H1 (cell line): ENCODE data around the gene HNRNPH3. TPM values are rescaled to one million over a fixed set of nuclear protein-coding genes. Genes with fewer than 3 reads are reported as not detected.

Experiments
- CTCF ChIA-PET: fragments of 300-600 bp; sonication (Branson Sonifier 250); formaldehyde crosslinking; loops from one replicate; lab custom pipeline; 2021; ENCODE audit not compliant: partially characterized antibody; lab: Charles Lee
- POLR2A ChIA-PET: fragments of 300-600 bp; sonication (Branson Sonifier 250); formaldehyde crosslinking; loops from one replicate; lab custom pipeline; 2021; ENCODE audit warnings: inconsistent platforms; ENCODE audit not compliant: partially characterized antibody; lab: Charles Lee
- DNase-seq, 2 experiments: peaks; one replicate each; pipeline versions ENCODE4 v3.0.0 to v3.0.0-alpha.2; 2010 to 2022; ENCODE audit warnings: low spot score in 2 of 2, low read depth in 1 of 2, mixed read lengths in 1 of 2
- FAIRE-seq: peaks from 2 replicates; lab custom pipeline; 2011; peaks lifted over from hg19 to GRCh38; lab: Jason Lieb, UNC
- H2AFZ ChIP-seq: 2 replicates; pipeline ENCODE4 v1.8.1; 2012; ENCODE audit warnings: low read length, inconsistent platforms
- H2AK5ac ChIP-seq: 2 replicates; pipeline ENCODE4 v1.6.1; 2013; ENCODE audit warnings: low read depth, low read length
- H2BK120ac ChIP-seq: replicated peaks from 2 replicates; pipeline ENCODE3; 2013; ENCODE audit warnings: low read depth, low read length, inconsistent platforms
- H2BK12ac ChIP-seq: 2 replicates; pipeline ENCODE4 v1.6.1; 2013; ENCODE audit warnings: low read depth, low read length
- H2BK15ac ChIP-seq: 2 replicates; pipeline ENCODE4 v1.6.1; 2013; ENCODE audit warnings: low read length
- H2BK20ac ChIP-seq: 2 replicates; pipeline ENCODE4 v1.6.1; 2013; ENCODE audit warnings: low read length
- H2BK5ac ChIP-seq: 2 replicates; pipeline ENCODE4 v1.6.1; 2013; ENCODE audit warnings: low read depth, low read length
- H3K14ac ChIP-seq: 2 replicates; pipeline ENCODE4 v1.6.1; 2013; ENCODE audit warnings: inconsistent platforms; ENCODE audit not compliant: insufficient read length
- H3K18ac ChIP-seq: 2 replicates; pipeline ENCODE4 v1.6.1; 2013; ENCODE audit warnings: low read length; ENCODE audit errors: extremely low read depth
- H3K23ac ChIP-seq: 2 replicates; pipeline ENCODE4 v1.6.1; 2013; ENCODE audit warnings: inconsistent platforms; ENCODE audit not compliant: insufficient read length
- H3K23me2 ChIP-seq: 2 replicates; pipeline ENCODE4 v1.6.1; 2013; ENCODE audit warnings: low read depth, low read length
- H3K27ac ChIP-seq: 2 replicates; pipeline ENCODE4 v1.6.1; 2011; ENCODE audit warnings: low read depth, low read length, inconsistent platforms
- H3K27me3 ChIP-seq, 4 experiments: replicated peaks in 1 of 4; 1 replicate in 1 of 4; 2 replicates in 3 of 4; pipeline versions ENCODE4 v1.6.1 to v1.8.1; 2011 to 2013; ENCODE audit warnings: low read length in 3 of 4, mild to moderate bottlenecking in 3 of 4, inconsistent platforms in 2 of 4, mixed read lengths in 2 of 4, moderate library complexity in 1 of 4; ENCODE audit not compliant: control insufficient read depth in 3 of 4, insufficient read depth in 3 of 4; ENCODE audit errors: extremely low read depth in 1 of 4
- H3K36me3 ChIP-seq, 4 experiments: 2 replicates each; pipeline versions ENCODE4 v1.6.1 to v1.8.1; 2011 to 2013; ENCODE audit warnings: mild to moderate bottlenecking in 4 of 4, low read length in 3 of 4, moderate library complexity in 2 of 4, control low read depth in 1 of 4, inconsistent platforms in 1 of 4; ENCODE audit not compliant: insufficient read depth in 4 of 4, control insufficient read depth in 2 of 4
- H3K4ac ChIP-seq: replicated peaks from 2 replicates; pipeline ENCODE3; 2013; ENCODE audit warnings: low read length, low read depth, mixed read lengths, inconsistent platforms; ENCODE audit not compliant: insufficient read length
- H3K4me1 ChIP-seq, 4 experiments: replicated peaks in 1 of 4; 1 replicate in 1 of 4; 2 replicates in 3 of 4; pipeline versions ENCODE4 v1.6.1 to v1.8.1; 2011 to 2013; ENCODE audit warnings: low read length in 3 of 4, inconsistent platforms in 2 of 4, mixed read lengths in 1 of 4; ENCODE audit not compliant: insufficient read depth in 4 of 4, control insufficient read depth in 3 of 4
- H3K4me2 ChIP-seq, 2 experiments: 2 replicates each; pipeline versions ENCODE4 v1.6.1 to v1.8.1; 2011 to 2013; ENCODE audit warnings: low read depth in 2 of 2, low read length in 2 of 2, control low read depth in 1 of 2, inconsistent platforms in 1 of 2, mild to moderate bottlenecking in 1 of 2; ENCODE audit not compliant: insufficient read depth in 1 of 2
- H3K4me3 ChIP-seq, 4 experiments: fragments of 200-600, 300-600 bp in 1 of 4; sonication (generic), shearing (Covaris generic), sonication (Bioruptor Twin) in 1 of 4; 2 replicates each; pipeline versions ENCODE4 v1.5.1 to v1.8.1; 2011 to 2016; ENCODE audit warnings: low read length in 4 of 4, low read depth in 3 of 4, control low read depth in 2 of 4, inconsistent platforms in 2 of 4, mild to moderate bottlenecking in 2 of 4, mixed read lengths in 1 of 4, moderate library complexity in 1 of 4; ENCODE audit not compliant: insufficient read depth in 2 of 4; ENCODE audit errors: extremely low read depth in 1 of 4
- H3K56ac ChIP-seq: replicated peaks from 2 replicates; pipeline ENCODE3; 2013; ENCODE audit warnings: low read depth, mild to moderate bottlenecking, mixed read lengths, low read length, inconsistent platforms; ENCODE audit not compliant: insufficient read length
- H3K79me1 ChIP-seq: 2 replicates; pipeline ENCODE4 v1.6.1; 2013; ENCODE audit warnings: low read depth, low read length, control low read depth
- H3K79me2 ChIP-seq, 2 experiments: 2 replicates each; pipeline versions ENCODE4 v1.6.1 to v1.8.1; 2012 to 2013; ENCODE audit warnings: low read length in 2 of 2, mild to moderate bottlenecking in 2 of 2, inconsistent platforms in 1 of 2; ENCODE audit not compliant: insufficient read depth in 2 of 2, control insufficient read depth in 1 of 2
- H3K9ac ChIP-seq, 4 experiments: replicated peaks in 1 of 4; 1 replicate in 1 of 4; 2 replicates in 3 of 4; pipeline versions ENCODE4 v1.6.1 to v1.8.1; 2011 to 2013; ENCODE audit warnings: low read depth in 3 of 4, low read length in 3 of 4, control low read depth in 2 of 4, mild to moderate bottlenecking in 2 of 4, moderate library complexity in 2 of 4, inconsistent platforms in 1 of 4; ENCODE audit errors: extremely low read depth in 1 of 4
- H3K9me3 ChIP-seq, 2 experiments: 2 replicates each; pipeline versions ENCODE4 v1.6.1 to v1.8.1; 2012 to 2013; ENCODE audit warnings: mild to moderate bottlenecking in 2 of 2, moderate library complexity in 2 of 2, control low read depth in 1 of 2, inconsistent platforms in 1 of 2, low read depth in 1 of 2, low read length in 1 of 2, mixed read lengths in 1 of 2; ENCODE audit not compliant: insufficient read depth in 2 of 2
- H4K20me1 ChIP-seq, 2 experiments: replicated peaks in 1 of 2; 2 replicates each; pipeline versions ENCODE3 to v1.8.1; 2011 to 2013; ENCODE audit warnings: inconsistent platforms in 2 of 2, low read length in 2 of 2, mild to moderate bottlenecking in 1 of 2; ENCODE audit not compliant: insufficient read depth in 2 of 2, control insufficient read depth in 1 of 2
- H4K5ac ChIP-seq: 2 replicates; pipeline ENCODE4 v1.6.1; 2013; ENCODE audit warnings: low read length, low read depth, mixed read lengths, inconsistent platforms; ENCODE audit not compliant: insufficient read length
- H4K8ac ChIP-seq: 2 replicates; pipeline ENCODE4 v1.8.0; 2013; ENCODE audit warnings: mild to moderate bottlenecking, moderate library complexity, low read length, inconsistent platforms; ENCODE audit not compliant: insufficient read depth; ENCODE audit errors: extremely low read depth
- H4K91ac ChIP-seq: replicated peaks from 2 replicates; pipeline ENCODE3; 2013; ENCODE audit warnings: low read length, mixed read lengths, inconsistent platforms; ENCODE audit not compliant: insufficient read length
- ATF3 ChIP-seq: IDR thresholded peaks from 2 replicates; pipeline ENCODE4 v1.6.1; 2011; ENCODE audit warnings: low read depth, mild to moderate bottlenecking, low read length; ENCODE audit not compliant: insufficient read depth
- CBX5 ChIP-seq: fragments of 300-800, 300-1000 bp; sonication (generic); IDR thresholded peaks from 2 replicates; pipeline ENCODE4 v1.7.1; 2016; ENCODE audit warnings: antibody characterized with exemption, low read length, low read depth
- E2F6 ChIP-seq: IDR thresholded peaks from 2 replicates; pipeline ENCODE4 v1.6.1; 2012; ENCODE audit warnings: inconsistent platforms
- EP300 ChIP-seq, 2 experiments: IDR thresholded peaks; 1 replicate in 1 of 2; 2 replicates in 1 of 2; pipeline ENCODE4 v1.6.1; 2011 to 2012; ENCODE audit warnings: low read depth in 2 of 2, low read length in 2 of 2, mild to moderate bottlenecking in 2 of 2, borderline replicate concordance in 1 of 2, inconsistent platforms in 1 of 2, moderate library complexity in 1 of 2
- HDAC2 ChIP-seq, 2 experiments: fragments of 300-600 bp in 1 of 2; sonication (generic) in 1 of 2; IDR thresholded peaks; 2 replicates each; pipeline ENCODE4 v1.6.1; 2011 to 2012; ENCODE audit warnings: low read depth in 2 of 2, low read length in 2 of 2, mild to moderate bottlenecking in 2 of 2, moderate library complexity in 2 of 2, borderline replicate concordance in 1 of 2, inconsistent platforms in 1 of 2
- HDAC6 ChIP-seq: IDR thresholded peaks from one replicate; pipeline ENCODE4 v1.7.1; 2012; ENCODE audit warnings: low read depth, mild to moderate bottlenecking, inconsistent platforms, low read length, moderate library complexity
- KDM1A ChIP-seq: fragments of 200-600, 300-600 bp; sonication (generic); IDR thresholded peaks from 2 replicates; pipeline ENCODE4 v1.7.1; 2016; ENCODE audit warnings: mild to moderate bottlenecking, low read length, borderline replicate concordance
- NANOG ChIP-seq: IDR thresholded peaks from 2 replicates; pipeline ENCODE4 v1.6.1; 2011; ENCODE audit warnings: low read length, low read depth, mild to moderate bottlenecking, inconsistent platforms; ENCODE audit not compliant: insufficient read depth, poor library complexity, severe bottlenecking
- POU5F1 ChIP-seq: IDR thresholded peaks from 2 replicates; pipeline ENCODE4 v1.6.1; 2011; ENCODE audit warnings: low read depth, mild to moderate bottlenecking, low read length, moderate library complexity
- RFX5 ChIP-seq: IDR thresholded peaks from 2 replicates; pipeline ENCODE4 v1.6.1; 2011; ENCODE audit warnings: low read depth, low read length, improper control_type of control experiment, borderline replicate concordance
- SIX5 ChIP-seq: IDR thresholded peaks from 2 replicates; pipeline ENCODE4 v1.6.1; 2011; ENCODE audit warnings: mild to moderate bottlenecking, low read depth, low read length
- WGBS, 2 experiments: shearing (Covaris generic) in 1 of 2; methylation state at CpG; one replicate each; pipeline versions ENCODE4 v1.1.6 to v1.1.7; 2013 to 2015; ENCODE audit warnings: low lambda C conversion rate in 2 of 2, mixed read lengths in 2 of 2, inconsistent platforms in 1 of 2, low coverage in 1 of 2, missing lambda C conversion rate in 1 of 2; ENCODE audit not compliant: insufficient replicate concordance in 2 of 2, insufficient coverage in 1 of 2, insufficient read length in 1 of 2; ENCODE audit errors: extremely low coverage in 1 of 2, missing lambda C conversion rate in 1 of 2; 5-methylcytosine and 5-hydroxymethylcytosine counted together
- polyA plus RNA-seq, 7 experiments: library from polyadenylated mRNA; depleted of rRNA in 3 of 7; stranded (reverse) in 5 of 7; unstranded in 2 of 7; fragments of >200 nt in 5 of 7; fragments of 200-250 nt in 2 of 7; gene quantifications; 1 replicate in 5 of 7; 2 replicates in 1 of 7; 4 replicates in 1 of 7; pipeline versions ENCODE4 v1.2.1 to v1.2.3, GENCODE V29; 2011 to 2013; ENCODE audit warnings: missing spikeins in 2 of 7, mixed read lengths in 2 of 7
- total RNA-seq: library from RNA; stranded (reverse); fragmentation: NEBNext Ultra II Directional; extraction: Animal tissue kit (Norgen Biotek cat#: 25700); gene quantifications from 2 replicates; pipeline ENCODE4 v1.2.1, GENCODE V29; 2021

The HNRNPH3 gene
- total and polyA plus RNA-seq, 2 of the 8 experiments (the other 6 are each of a cell fraction or from before 2014, with no cell fraction given) = 63.2 to 230 TPM

GRCh38 chr10:68346774-68347173, 14.9 kb downstream of the HNRNPH3 start:
- 95% methylated on average over 4 of the region's 4 CpGs; no CpG with 5 or more reads in 1 of the 2 experiments for WGBS, 2 experiments
- Histone ChIP-seq H2BK5ac (no peak overlapping the region), H3K79me1 (no peaks in the 10 kb centered on the region), H3K9ac (no peak overlapping the region), H3K9me3 (no peaks in the 10 kb centered on the region), H4K91ac (no peak overlapping the region)
- POLR2A ChIA-PET = interaction anchor here (0.7 to 11.0 kb wide), 4 partner anchors 8 to 33 kb away, joined by 3 to 141 read pairs (median 5); partner anchors contain the start of genes HNRNPH3 and PBLD
- TF ChIP-seq EP300 (IDR thresholded peaks at IDR 0.05; ENCODE audit: borderline replicate concordance in 1 of 2, low read depth in 2 of 2, low read length in 2 of 2) = no peak
- no peak for TF ChIP-seq HDAC2 (IDR thresholded peaks at IDR 0.05; ENCODE audit: borderline replicate concordance in 1 of 2, low read depth in 2 of 2, low read length in 2 of 2)
- no peak for TF ChIP-seq RFX5
- no peak for TF ChIP-seq HDAC6
- TF ChIP-seq NANOG = no peak
- TF ChIP-seq KDM1A = no peak
- TF ChIP-seq POU5F1 = no peak
- TF ChIP-seq E2F6 = no peak
- no peak for TF ChIP-seq SIX5
- no peak for TF ChIP-seq ATF3
- TF ChIP-seq CBX5 = no peak
- TF ChIP-seq, all 59 proteins: peak for 0
- Histone ChIP-seq H3K4me2 (no peak overlapping the region), H4K5ac (no peak overlapping the region), H3K18ac (no peak overlapping the region), H3K23me2 (no peaks in the 10 kb centered on the region), H3K4me1 (peaks cover 0 to 2% (median 0%) of the 10 kb centered on the region in 4 experiments; a peak in 1 of 7 replicates), H3K4ac (no peak overlapping the region), H4K20me1 (peaks cover 0 to under 1% of the 10 kb centered on the region in 2 experiments), H3K14ac (no peak overlapping the region), H3K79me2 (no peaks in the 10 kb centered on the region), H2BK20ac (no peak overlapping the region), H4K8ac (no peak overlapping the region), H3K27ac (no peak overlapping the region), H2BK12ac (no peak overlapping the region), H3K4me3 (no peak overlapping the region), H3K27me3 (no peaks in the 10 kb centered on the region), H2BK120ac (no peak overlapping the region), H3K23ac (no peak overlapping the region), H3K36me3 (peaks cover 7 to 42% (median 18%) of the 10 kb centered on the region in 4 experiments; a peak in 7 of 8 replicates), H3K56ac (no peak overlapping the region), H2BK15ac (no peak overlapping the region), H2AFZ (no peak overlapping the region), H2AK5ac (no peak overlapping the region)
- CTCF ChIA-PET = interaction anchor here (0.6 to 2.3 kb wide), 8 partner anchors 7 to 462 kb away, joined by 3 to 21 read pairs (median 4); no protein-coding TSS in a partner anchor
- no peak for DNase-seq
- FAIRE-seq = no peak
